Activated T-helper 17 cell treated with anti-CD3 and anti-CD28 coated beads, Interleukin-2, amount 50 U/mL, for 72 hours (primary cell): ENCODE results near the gene CT47C1. TPM values are rescaled to one million over a fixed set of nuclear protein-coding genes. Genes with fewer than 3 reads are reported as not detected.
A peak's percentile ranks its signal among the peaks of the same experiment; 100 is the strongest.

Experiments used
- ATAC-seq: fragments of 150-1000 bp; cut with Tn5 transposase; replicated peaks from 2 replicates; pipeline ENCODE4 v1.10.0; 2021; ENCODE audit warnings: mild to moderate bottlenecking, moderate library complexity
- H3K27ac Mint-ChIP-seq: one replicate; pipeline ENCODE4 v1.8.0; 2022; ENCODE audit warnings: mixed read lengths
- H3K27me3 Mint-ChIP-seq: one replicate; pipeline ENCODE4 v1.8.0; 2022; ENCODE audit warnings: mixed read lengths
- H3K36me3 Mint-ChIP-seq: one replicate; pipeline ENCODE4 v1.8.0; 2022; ENCODE audit warnings: low read depth, mild to moderate bottlenecking, mixed read lengths
- H3K4me1 Mint-ChIP-seq: one replicate; pipeline ENCODE4 v1.8.0; 2022; ENCODE audit warnings: mixed read lengths
- H3K4me3 Mint-ChIP-seq: one replicate; pipeline ENCODE4 v1.8.0; 2022; ENCODE audit warnings: mild to moderate bottlenecking, mixed read lengths
- H3K9me3 Mint-ChIP-seq: one replicate; pipeline ENCODE4 v1.8.0; 2022; ENCODE audit warnings: mixed read lengths
- total RNA-seq, 2 donors: library from RNA; stranded (reverse); gene quantifications; one replicate each; pipeline ENCODE4 v1.2.3, GENCODE V29; 2022

Gene CT47C1
- total RNA-seq, 2 donors from 2014 or later: not detected

DNA sequence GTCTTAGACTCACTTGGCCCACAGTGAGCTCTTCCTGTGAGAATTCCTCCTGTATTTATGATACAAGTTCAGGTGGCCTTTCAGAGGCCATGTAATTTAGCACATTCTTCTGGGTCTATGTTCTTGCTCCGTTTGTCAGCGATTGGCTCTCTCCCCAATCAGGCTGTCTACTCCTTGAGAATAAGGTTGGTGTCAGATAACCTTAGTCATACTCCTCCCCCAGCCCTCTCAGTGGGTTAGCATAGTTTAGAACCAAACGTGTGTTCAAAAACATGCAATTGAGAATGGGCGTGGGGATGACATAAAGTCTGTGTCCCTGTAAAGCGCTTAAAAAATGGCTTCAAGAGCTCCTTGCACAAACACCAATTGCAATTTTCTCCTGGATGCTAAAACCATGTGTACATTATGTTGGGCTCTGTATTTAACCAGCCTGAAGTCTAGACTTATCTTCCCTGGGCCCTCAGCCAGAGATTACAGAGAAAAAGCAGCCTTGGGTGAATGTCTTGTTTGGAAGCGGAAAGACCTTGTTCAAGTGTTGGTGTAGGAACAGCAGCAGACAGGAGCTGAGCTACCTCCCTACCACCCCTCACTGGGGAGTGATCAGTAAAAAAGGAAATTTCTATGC lies 9.9 kb upstream of the CT47C1 start:
- H3K36me3 Mint-ChIP-seq: no peaks in the 10 kb centered on the region
- H3K27me3 Mint-ChIP-seq: no peaks in the 10 kb centered on the region

DNA sequence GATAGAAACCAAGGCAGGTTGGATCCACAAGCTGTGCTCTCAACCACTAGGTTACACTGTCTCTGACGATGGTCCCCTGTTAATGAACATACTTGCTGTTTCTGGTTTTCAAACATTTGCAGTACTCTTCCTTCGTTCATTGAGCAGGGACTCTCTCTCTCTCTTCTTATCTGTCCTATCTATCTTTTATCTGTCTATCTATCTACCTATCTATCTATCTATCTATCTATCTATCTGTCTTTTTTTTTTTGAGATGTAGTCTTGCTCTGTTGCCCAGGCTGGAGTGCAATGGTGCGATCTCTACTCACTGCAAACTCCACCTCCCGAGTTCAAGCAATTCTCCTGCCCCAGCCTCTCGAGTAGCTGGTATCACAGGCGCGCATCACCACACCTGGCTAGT lies 9.4 kb upstream of the CT47C1 start:
- Mint-ChIP-seq H3K36me3 (no peaks in the 10 kb centered on the region), H3K27me3 (no peaks in the 10 kb centered on the region), H3K27ac (no peak overlapping the region), H3K4me1 (no peaks in the 10 kb centered on the region), H3K9me3 (no peaks in the 10 kb centered on the region), H3K4me3 (no peak overlapping the region)
- ATAC-seq: no peak

More for the DNA sequence above, 9.9 kb upstream of the CT47C1 start:
- Mint-ChIP-seq H3K27ac (no peak overlapping the region), H3K4me1 (no peaks in the 10 kb centered on the region), H3K9me3 (no peaks in the 10 kb centered on the region), H3K4me3 (no peak overlapping the region)
- ATAC-seq: no peak

DNA sequence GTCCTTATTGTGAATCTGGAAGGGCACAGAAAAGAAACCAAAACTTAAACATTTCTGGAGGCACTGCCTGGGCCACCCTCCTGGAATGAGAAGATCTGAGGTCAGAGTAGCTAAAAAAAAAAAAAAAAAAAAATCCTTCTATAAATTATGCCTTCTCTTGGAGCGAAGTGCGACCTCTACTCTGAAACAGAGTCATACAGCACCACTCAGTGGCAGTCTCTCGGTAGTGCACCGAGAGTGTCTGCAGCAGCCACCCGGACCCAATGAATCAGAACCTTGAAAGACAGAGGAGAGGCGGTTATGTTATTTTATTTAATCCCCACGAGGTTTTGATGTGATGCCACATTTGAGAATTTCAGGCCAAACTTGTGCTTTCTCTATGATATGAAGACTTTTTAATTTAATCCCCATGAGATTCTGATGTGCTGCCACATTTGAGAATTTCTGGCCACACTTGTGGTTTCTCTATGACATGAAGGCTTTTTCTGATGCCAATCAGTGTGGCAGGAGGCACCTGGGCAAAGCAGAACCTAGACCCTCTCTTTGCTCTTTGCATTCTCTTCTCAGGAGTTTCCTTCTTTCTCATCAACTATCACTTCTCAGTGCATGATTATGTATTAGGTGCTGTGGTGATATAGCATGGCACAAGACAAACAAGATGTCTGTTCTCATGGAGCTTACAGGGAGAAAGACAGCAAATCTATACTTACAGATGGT lies 5.6 kb upstream of the CT47C1 start:
- Mint-ChIP-seq H3K4me3 (no peak overlapping the region), H3K9me3 (no peaks in the 10 kb centered on the region), H3K27me3 (no peaks in the 10 kb centered on the region), H3K27ac (no peak overlapping the region), H3K4me1 (no peaks in the 10 kb centered on the region), H3K36me3 (no peaks in the 10 kb centered on the region)
- peak; percentile 52 for ATAC-seq

DNA sequence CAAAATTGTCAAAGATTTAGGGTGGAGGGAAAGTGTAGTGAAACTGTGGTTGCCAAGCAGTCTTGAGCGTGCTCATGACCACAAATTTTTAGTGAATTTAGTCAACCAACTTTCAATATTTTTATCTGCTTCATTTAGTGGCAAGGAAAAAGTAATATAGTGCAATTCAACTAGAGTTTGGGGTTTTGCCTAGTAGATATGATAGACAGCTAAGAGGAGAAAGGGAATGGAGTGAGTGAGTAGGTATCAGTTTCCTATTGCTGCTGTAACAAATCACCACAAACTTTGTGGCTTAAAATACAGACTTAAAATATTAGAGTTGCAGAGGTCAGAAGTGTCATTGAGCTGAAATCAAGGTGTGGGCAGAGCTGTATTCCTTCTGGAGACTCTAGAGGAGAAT lies 3.7 kb upstream of the CT47C1 start:
- no peaks in the 10 kb centered on the region for H3K4me1 Mint-ChIP-seq
- no peak overlapping the region for H3K4me3 Mint-ChIP-seq
- H3K27ac Mint-ChIP-seq: no peak overlapping the region
- no peaks in the 10 kb centered on the region for H3K27me3 Mint-ChIP-seq
- H3K36me3 Mint-ChIP-seq: no peaks in the 10 kb centered on the region
- no peaks in the 10 kb centered on the region for H3K9me3 Mint-ChIP-seq
- peak; percentile 49 for ATAC-seq

DNA sequence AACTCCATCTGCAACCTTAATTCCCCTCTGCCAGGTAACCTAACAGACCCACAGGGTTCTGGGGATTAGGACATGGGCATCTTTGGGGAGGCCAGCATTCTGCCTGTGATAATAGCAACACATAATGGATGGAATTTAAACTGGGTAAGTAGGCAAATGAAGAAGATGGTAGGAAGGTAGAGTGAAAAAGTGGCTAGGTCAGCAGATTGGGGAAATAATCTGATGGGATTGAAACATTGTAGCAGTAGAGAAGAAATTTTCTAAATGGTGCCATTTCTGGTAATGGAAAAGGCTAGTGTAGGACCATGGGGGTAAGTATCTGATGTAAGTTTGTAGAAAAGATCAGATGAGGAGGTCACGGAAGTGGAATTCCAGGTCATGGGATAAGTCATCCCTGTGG lies 3.0 kb upstream of the CT47C1 start:
- no peak overlapping the region for H3K27ac Mint-ChIP-seq
- no peaks in the 10 kb centered on the region for H3K9me3 Mint-ChIP-seq
- H3K4me3 Mint-ChIP-seq: no peak overlapping the region
- ATAC-seq: no peak
- H3K36me3 Mint-ChIP-seq: no peaks in the 10 kb centered on the region
- no peaks in the 10 kb centered on the region for H3K27me3 Mint-ChIP-seq
- H3K4me1 Mint-ChIP-seq: no peaks in the 10 kb centered on the region

GRCh38 chrX:119071381-119071780 lies 1.4 kb upstream of the CT47C1 start:
- no peak overlapping the region for H3K27ac Mint-ChIP-seq
- H3K4me1 Mint-ChIP-seq: no peaks in the 10 kb centered on the region
- H3K27me3 Mint-ChIP-seq: no peaks in the 10 kb centered on the region
- no peaks in the 10 kb centered on the region for H3K36me3 Mint-ChIP-seq
- no peak overlapping the region for H3K4me3 Mint-ChIP-seq
- H3K9me3 Mint-ChIP-seq: no peaks in the 10 kb centered on the region
- ATAC-seq: no peak

GRCh38 chrX:119073200-119073905 lies 560 bp downstream of the CT47C1 start:
- H3K27ac Mint-ChIP-seq: no peak overlapping the region
- no peaks in the 10 kb centered on the region for H3K9me3 Mint-ChIP-seq
- H3K27me3 Mint-ChIP-seq: no peaks in the 10 kb centered on the region
- no peak overlapping the region for H3K4me3 Mint-ChIP-seq
- H3K4me1 Mint-ChIP-seq: no peaks in the 10 kb centered on the region
- H3K36me3 Mint-ChIP-seq: no peaks in the 10 kb centered on the region
- ATAC-seq: no peak

GRCh38 chrX:119073911-119074310 lies 1.1 kb downstream of the CT47C1 start:
- Mint-ChIP-seq H3K4me3 (no peak overlapping the region), H3K36me3 (no peaks in the 10 kb centered on the region), H3K27ac (no peak overlapping the region), H3K9me3 (no peaks in the 10 kb centered on the region), H3K4me1 (no peaks in the 10 kb centered on the region), H3K27me3 (no peaks in the 10 kb centered on the region)
- ATAC-seq: no peak

DNA sequence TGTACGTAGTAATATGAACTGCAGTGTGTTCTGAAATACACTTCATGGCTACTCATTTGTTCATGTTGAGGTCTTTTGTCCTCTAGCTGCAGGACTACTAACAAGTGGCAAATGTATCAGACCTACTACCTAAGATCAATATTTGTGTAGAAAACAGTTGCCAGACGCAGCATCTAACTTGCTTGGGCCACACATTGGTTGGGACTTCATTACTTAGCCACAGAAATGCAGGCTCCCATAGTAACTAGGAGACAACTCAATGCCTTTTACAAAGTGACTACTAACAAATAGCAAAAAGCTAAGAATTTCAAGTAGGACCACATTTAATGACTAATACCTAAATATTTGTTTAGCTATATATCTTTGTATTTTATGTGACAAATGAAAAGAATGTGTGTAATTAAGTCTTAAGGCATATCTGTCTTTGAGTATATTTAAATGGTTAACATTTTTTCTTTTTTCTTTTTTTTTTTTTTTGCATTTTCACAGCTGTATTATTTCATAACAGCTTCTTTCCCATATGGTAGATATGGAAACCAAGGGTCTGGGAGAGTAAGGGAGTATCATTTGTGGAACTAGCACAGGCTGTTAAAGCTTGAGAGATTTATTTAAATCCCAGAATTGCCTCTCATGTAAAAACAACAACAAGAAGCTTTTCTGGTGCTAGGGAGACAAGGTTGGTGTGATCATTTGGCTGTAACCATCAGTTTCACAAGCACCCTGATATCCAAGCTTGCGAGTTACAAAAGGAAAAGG lies 2.7 kb downstream of the CT47C1 start:
- Mint-ChIP-seq H3K27me3 (peaks cover 4% of the 10 kb centered on the region), H3K27ac (no peak overlapping the region), H3K36me3 (no peaks in the 10 kb centered on the region), H3K4me1 (no peaks in the 10 kb centered on the region), H3K4me3 (no peak overlapping the region), H3K9me3 (no peaks in the 10 kb centered on the region)
- ATAC-seq: no peak

GRCh38 chrX:119082278-119082677 lies 9.5 kb downstream of the CT47C1 start:
- ATAC-seq: no peak
- Mint-ChIP-seq H3K4me3 (no peak overlapping the region), H3K4me1 (no peaks in the 10 kb centered on the region), H3K9me3 (no peaks in the 10 kb centered on the region), H3K36me3 (no peaks in the 10 kb centered on the region), H3K27ac (no peak overlapping the region), H3K27me3 (peaks cover 4% of the 10 kb centered on the region)

- H3K9me3 Mint-ChIP-seq: no peaks in the 10 kb centered on the region
- H3K4me3 Mint-ChIP-seq: no peak overlapping the region
- no peaks in the 10 kb centered on the region for H3K36me3 Mint-ChIP-seq
- no peak for ATAC-seq
- H3K27ac Mint-ChIP-seq: no peak overlapping the region
- no peaks in the 10 kb centered on the region for H3K4me1 Mint-ChIP-seq
- H3K27me3 Mint-ChIP-seq: no peaks in the 10 kb centered on the region
Measured at GRCh38 chrX:119084766-119085165, 12.0 kb downstream of the CT47C1 start.

GRCh38 chrX:119087121-119087520 lies 14.3 kb downstream of the CT47C1 start:
- ATAC-seq: no peak
- H3K9me3 Mint-ChIP-seq: no peaks in the 10 kb centered on the region
- H3K36me3 Mint-ChIP-seq: no peaks in the 10 kb centered on the region
- peaks cover 3% of the 10 kb centered on the region for H3K27me3 Mint-ChIP-seq
- no peak overlapping the region for H3K27ac Mint-ChIP-seq
- H3K4me3 Mint-ChIP-seq: no peak overlapping the region
- H3K4me1 Mint-ChIP-seq: no peaks in the 10 kb centered on the region

- no peak for ATAC-seq
- peaks cover 3% of the 10 kb centered on the region for H3K27me3 Mint-ChIP-seq
- no peaks in the 10 kb centered on the region for H3K4me1 Mint-ChIP-seq
- H3K36me3 Mint-ChIP-seq: no peaks in the 10 kb centered on the region
- no peaks in the 10 kb centered on the region for H3K9me3 Mint-ChIP-seq
- H3K27ac Mint-ChIP-seq: no peak overlapping the region
- H3K4me3 Mint-ChIP-seq: no peak overlapping the region
Measured at GRCh38 chrX:119089619-119090018, 16.8 kb downstream of the CT47C1 start.

- Mint-ChIP-seq H3K27me3 (peaks cover 3% of the 10 kb centered on the region), H3K9me3 (no peaks in the 10 kb centered on the region), H3K4me3 (no peak overlapping the region), H3K27ac (no peak overlapping the region), H3K36me3 (no peaks in the 10 kb centered on the region), H3K4me1 (no peaks in the 10 kb centered on the region)
- no peak for ATAC-seq
Measured at GRCh38 chrX:119090627-119091026, 17.8 kb downstream of the CT47C1 start.
